Stomach (tissue), 4 donors: ENCODE results near the gene SMNDC1.

ENCODE experiments used
- CTCF ChIP-seq, 7 experiments: fragments of 450-650 bp in 4 of 7; fragments of 200-600 bp in 3 of 7; sonication (generic) in 3 of 7; IDR thresholded peaks; one replicate each; pipeline ENCODE4 v1.5.1; 2016 to 2019; ENCODE audit warnings: antibody characterized with exemption in 7 of 7, control low read depth in 2 of 7, mild to moderate bottlenecking in 1 of 7
- EP300 ChIP-seq: sonication (generic); formaldehyde crosslinking; IDR thresholded peaks from one replicate; pipeline ENCODE4 v1.6.1; 2017; ENCODE audit warnings: antibody characterized with exemption
- POLR2A ChIP-seq, 4 donors: fragments of 450-650 bp; IDR thresholded peaks; one replicate each; pipeline ENCODE4 v1.6.1; 2016; ENCODE audit warnings: antibody characterized with exemption in 4 of 4, control low read depth in 2 of 4, mild to moderate bottlenecking in 1 of 4, moderate library complexity in 1 of 4
- POLR2AphosphoS5 ChIP-seq, 3 donors: sonication (generic); formaldehyde crosslinking; IDR thresholded peaks; one replicate each; pipeline ENCODE4 v1.6.1; 2016; ENCODE audit warnings: antibody characterized with exemption in 3 of 3

DNA sequence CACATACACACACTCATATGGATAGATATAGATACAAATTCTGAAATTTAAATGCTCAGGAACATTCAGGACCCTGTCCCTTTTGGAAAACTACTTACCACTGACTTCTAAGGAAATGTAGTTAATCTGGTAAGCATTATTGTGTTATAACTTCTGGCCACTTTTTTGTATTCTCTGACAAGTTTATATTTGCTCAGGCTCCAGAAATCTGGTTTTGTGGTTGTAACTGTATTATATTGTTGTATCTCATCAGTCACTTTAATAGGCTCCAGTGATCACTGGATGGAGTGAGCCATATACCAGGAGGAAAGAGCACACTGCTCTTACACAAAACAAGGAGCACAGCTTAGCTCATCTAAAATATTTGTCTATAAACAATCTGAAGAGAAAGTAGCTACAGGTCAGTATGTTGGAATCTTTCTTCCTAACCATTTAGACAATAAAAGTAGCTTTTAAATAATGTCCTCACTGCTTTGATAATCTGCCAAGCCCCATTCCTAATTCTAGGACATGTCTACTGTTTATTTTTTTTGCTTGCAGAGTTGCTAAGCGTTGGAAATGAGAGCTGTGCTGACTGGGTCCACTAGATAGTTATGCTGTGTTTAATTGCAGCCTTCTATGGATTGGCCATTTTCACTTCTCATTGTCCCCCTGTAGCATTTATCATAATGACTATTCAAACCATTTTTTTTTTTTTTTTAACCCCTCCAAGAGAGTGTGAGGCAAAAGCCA lies 43.8 kb downstream of the SMNDC1 start:
- TF ChIP-seq CTCF (IDR thresholded peaks at IDR 0.05): no peak
- no peak for TF ChIP-seq POLR2A (IDR thresholded peaks at IDR 0.05)
- TF ChIP-seq EP300: no peak
- TF ChIP-seq POLR2AphosphoS5 (IDR thresholded peaks at IDR 0.05): no peak
